Effector memory CD8-positive, alpha-beta T cell (primary cell): ENCODE measurements around the gene TTLL13.

ENCODE experiments used
- ATAC-seq: fragments of 150-1000 bp; cut with Tn5 transposase; replicated peaks from 2 replicates; pipeline ENCODE4 v1.10.0; 2021; ENCODE audit warnings: mild to moderate bottlenecking, moderate library complexity
- DNase-seq, 3 experiments: peaks; one replicate each; pipeline ENCODE4 v3.0.0; 2021
- H3K27ac Mint-ChIP-seq, 2 donors: one replicate each; pipeline ENCODE4 v1.8.0; 2022; ENCODE audit warnings: mild to moderate bottlenecking in 2 of 2, mixed read lengths in 2 of 2, moderate library complexity in 2 of 2
- H3K27me3 Mint-ChIP-seq, 2 donors: one replicate each; pipeline ENCODE4 v1.8.0; 2022; ENCODE audit warnings: mixed read lengths in 2 of 2
- H3K36me3 Mint-ChIP-seq: one replicate; pipeline ENCODE4 v1.8.0; 2022; ENCODE audit warnings: mild to moderate bottlenecking, moderate library complexity, mixed read lengths; ENCODE audit not compliant: insufficient read depth
- H3K4me1 Mint-ChIP-seq, 2 donors: one replicate each; pipeline ENCODE4 v1.8.0; 2022; ENCODE audit warnings: low read depth in 2 of 2, mixed read lengths in 2 of 2
- H3K4me3 Mint-ChIP-seq, 2 donors: one replicate each; pipeline ENCODE4 v1.8.0; 2022; ENCODE audit warnings: mild to moderate bottlenecking in 2 of 2, mixed read lengths in 2 of 2, moderate library complexity in 2 of 2
- H3K9me3 Mint-ChIP-seq, 2 donors: one replicate each; pipeline ENCODE4 v1.8.0; 2022; ENCODE audit warnings: mixed read lengths in 2 of 2

The TTLL13 gene

GRCh38 chr15:90309020-90309419 is 59.7 kb downstream of the TTLL13 start:
- Mint-ChIP-seq H3K27me3 (no peaks in the 10 kb centered on the region), H3K36me3 (no peaks in the 10 kb centered on the region), H3K4me1 (peaks cover 10 to 20% of the 10 kb centered on the region in 2 donors), H3K27ac (no peak overlapping the region), H3K9me3 (no peaks in the 10 kb centered on the region), H3K4me3 (no peak overlapping the region)
- DNase-seq (no peak), ATAC-seq (no peak)
